Measurements from ENCODE around the gene CRBN. TPM values are rescaled to one million over a fixed set of nuclear protein-coding genes. Genes with fewer than 3 reads are reported as not detected.
A peak's percentile ranks its signal among the peaks of the same experiment; 100 is the strongest.

The CRBN gene
- total RNA-seq, 2 experiments from 2014 or later: 144 to 148 TPM

DNA sequence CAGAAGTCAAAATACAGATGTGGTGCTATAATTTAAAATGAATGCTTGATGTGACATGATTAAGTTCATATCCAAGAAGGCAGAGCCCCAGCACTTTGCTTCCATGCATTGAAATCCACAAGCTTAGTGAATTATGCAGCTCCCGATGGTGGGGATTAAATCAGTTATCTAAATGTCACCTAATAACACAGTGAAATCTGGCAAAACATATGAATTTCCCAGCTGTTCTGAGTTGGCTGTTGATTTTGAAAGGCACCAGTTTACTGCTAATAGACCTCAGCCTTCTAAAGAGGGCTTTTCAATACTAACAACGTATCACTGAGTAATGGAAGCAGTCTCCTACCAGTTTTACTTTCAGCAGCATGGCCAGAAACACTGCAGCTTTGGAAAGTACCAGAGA, 19.8 kb upstream of the CRBN start:
- Mint-ChIP-seq H3K4me1 (ENCODE audit: low read depth) (peaks cover 26% of the 10 kb centered on the region), H3K36me3 (ENCODE audit: low read depth) (no peaks in the 10 kb centered on the region), H3K27ac (no peak overlapping the region), H3K9me3 (no peaks in the 10 kb centered on the region), H3K27me3 (no peaks in the 10 kb centered on the region), H3K4me3 (no peak overlapping the region)
- TF ChIP-seq, protein P1, sequence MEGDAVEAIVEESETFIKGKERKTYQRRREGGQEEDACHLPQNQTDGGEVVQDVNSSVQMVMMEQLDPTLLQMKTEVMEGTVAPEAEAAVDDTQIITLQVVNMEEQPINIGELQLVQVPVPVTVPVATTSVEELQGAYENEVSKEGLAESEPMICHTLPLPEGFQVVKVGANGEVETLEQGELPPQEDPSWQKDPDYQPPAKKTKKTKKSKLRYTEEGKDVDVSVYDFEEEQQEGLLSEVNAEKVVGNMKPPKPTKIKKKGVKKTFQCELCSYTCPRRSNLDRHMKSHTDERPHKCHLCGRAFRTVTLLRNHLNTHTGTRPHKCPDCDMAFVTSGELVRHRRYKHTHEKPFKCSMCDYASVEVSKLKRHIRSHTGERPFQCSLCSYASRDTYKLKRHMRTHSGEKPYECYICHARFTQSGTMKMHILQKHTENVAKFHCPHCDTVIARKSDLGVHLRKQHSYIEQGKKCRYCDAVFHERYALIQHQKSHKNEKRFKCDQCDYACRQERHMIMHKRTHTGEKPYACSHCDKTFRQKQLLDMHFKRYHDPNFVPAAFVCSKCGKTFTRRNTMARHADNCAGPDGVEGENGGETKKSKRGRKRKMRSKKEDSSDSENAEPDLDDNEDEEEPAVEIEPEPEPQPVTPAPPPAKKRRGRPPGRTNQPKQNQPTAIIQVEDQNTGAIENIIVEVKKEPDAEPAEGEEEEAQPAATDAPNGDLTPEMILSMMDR (IDR thresholded peaks at IDR 0.05): no peak
- intact Hi-C loops (cut with DNase I, micrococcal nuclease): no loop called here
- DNase-seq: no peak
- Histone ChIP-seq H3K27me3 (ENCODE audit: control insufficient read depth in 1 of 2, insufficient read depth in 2 of 2, low read length in 2 of 2) (no peaks in the 10 kb centered on the region), H3K4me3 (ENCODE audit: low read length) (no peak overlapping the region), H3K9me3 (ENCODE audit: control insufficient read depth in 1 of 2, insufficient read depth in 1 of 2, low read length in 2 of 2) (no peaks in the 10 kb centered on the region), H3K27ac (ENCODE audit: low read depth in 1 of 2, low read length in 2 of 2) (no peak overlapping the region), H3K36me3 (ENCODE audit: insufficient read depth, low read length) (no peaks in the 10 kb centered on the region), H3K4me1 (ENCODE audit: insufficient read depth, low read length) (peaks cover 12% of the 10 kb centered on the region)
- POLR2A ChIA-PET: interaction anchor here (1.9 kb wide), 1 partner anchor 11 kb away, joined by 9 read pairs; no protein-coding TSS in a partner anchor
- CTCF ChIA-PET: interaction anchor here (0.7 kb wide), 1 partner anchor 179 kb away, joined by 3 read pairs; no protein-coding TSS in a partner anchor
- no peak for ATAC-seq (ENCODE audit: poor library complexity)

DNA sequence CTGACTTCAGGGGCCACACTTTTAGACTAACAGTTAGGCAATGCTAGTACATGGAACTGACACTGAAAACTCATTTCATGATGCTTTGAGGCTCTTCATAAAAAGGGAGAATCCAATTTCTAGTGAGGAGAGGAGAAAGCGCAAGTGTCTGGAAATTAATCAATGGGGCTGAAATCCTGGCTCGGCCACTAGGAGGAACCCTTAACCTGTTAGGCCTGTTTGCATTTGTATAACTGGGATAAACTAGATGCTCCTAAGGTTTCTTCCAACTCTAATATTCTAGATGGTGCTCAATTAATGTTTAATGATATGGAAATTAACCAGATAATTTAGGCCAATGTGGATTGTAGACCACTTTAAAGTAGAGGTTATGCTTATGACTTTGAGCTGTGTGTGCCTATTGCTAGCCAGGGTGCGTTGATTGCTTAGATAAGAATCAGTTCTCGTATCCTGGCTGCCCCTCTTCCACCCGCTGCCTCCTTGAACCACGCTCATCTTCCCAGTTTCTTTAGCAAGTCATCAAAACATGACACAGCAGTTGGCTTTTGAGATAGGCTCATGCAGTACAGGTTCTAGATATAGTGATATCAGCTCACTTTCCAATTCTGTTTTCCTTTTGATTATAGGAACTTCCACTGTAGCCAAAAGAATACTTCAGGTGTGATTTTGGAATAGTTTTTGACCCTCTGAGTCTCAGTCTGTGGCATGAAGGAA, 16.8 kb upstream of the CRBN start:
- POLR2A ChIA-PET: no interaction called here
- ATAC-seq (ENCODE audit: poor library complexity) (no peak), DNase-seq (no peak)
- CTCF ChIA-PET: no interaction called here
- no peaks in the 10 kb centered on the region for H3K27me3 Mint-ChIP-seq
- no peaks in the 10 kb centered on the region for H3K9me3 Mint-ChIP-seq
- Histone ChIP-seq H3K9me3 (ENCODE audit: control insufficient read depth in 1 of 2, insufficient read depth in 1 of 2, low read length in 2 of 2) (no peaks in the 10 kb centered on the region), H3K4me3 (ENCODE audit: low read length) (no peak overlapping the region), H3K27ac (ENCODE audit: low read depth in 1 of 2, low read length in 2 of 2) (no peak overlapping the region), H3K36me3 (ENCODE audit: insufficient read depth, low read length) (no peaks in the 10 kb centered on the region), H3K27me3 (ENCODE audit: control insufficient read depth in 1 of 2, insufficient read depth in 2 of 2, low read length in 2 of 2) (no peaks in the 10 kb centered on the region), H3K4me1 (ENCODE audit: insufficient read depth, low read length) (peaks cover 17% of the 10 kb centered on the region)
- intact Hi-C loops (cut with DNase I, micrococcal nuclease): no loop called here
- no peak overlapping the region for H3K27ac Mint-ChIP-seq
- H3K36me3 Mint-ChIP-seq (ENCODE audit: low read depth): no peaks in the 10 kb centered on the region
- H3K4me1 Mint-ChIP-seq (ENCODE audit: low read depth): peaks cover 41% of the 10 kb centered on the region
- TF ChIP-seq, protein P1 (IDR thresholded peaks at IDR 0.05): peak; percentile 58
- no peak overlapping the region for H3K4me3 Mint-ChIP-seq

GRCh38 chr3:3194861-3195260, 15.4 kb upstream of the CRBN start:
- H3K4me3 ChIP-seq (ENCODE audit: low read length): no peak overlapping the region
- no peaks in the 10 kb centered on the region for H3K36me3 ChIP-seq (ENCODE audit: insufficient read depth, low read length)
- intact Hi-C loops (cut with DNase I, micrococcal nuclease): no loop called here
- no peaks in the 10 kb centered on the region for H3K9me3 Mint-ChIP-seq
- H3K4me1 ChIP-seq (ENCODE audit: insufficient read depth, low read length): peaks cover 27% of the 10 kb centered on the region
- H3K4me3 Mint-ChIP-seq: no peak overlapping the region
- POLR2A ChIA-PET: no interaction called here
- DNase-seq: no peak
- no peak overlapping the region for H3K27ac Mint-ChIP-seq
- H3K27ac ChIP-seq (ENCODE audit: low read depth in 1 of 2, low read length in 2 of 2): no peak overlapping the region
- no peaks in the 10 kb centered on the region for H3K9me3 ChIP-seq (ENCODE audit: control insufficient read depth in 1 of 2, insufficient read depth in 1 of 2, low read length in 2 of 2)
- H3K4me1 Mint-ChIP-seq (ENCODE audit: low read depth): peaks cover 45% of the 10 kb centered on the region
- no peaks in the 10 kb centered on the region for H3K36me3 Mint-ChIP-seq (ENCODE audit: low read depth)
- no peak for ATAC-seq (ENCODE audit: poor library complexity)
- TF ChIP-seq, protein P1 (IDR thresholded peaks at IDR 0.05): no peak
- no peaks in the 10 kb centered on the region for H3K27me3 Mint-ChIP-seq
- H3K27me3 ChIP-seq (ENCODE audit: control insufficient read depth in 1 of 2, insufficient read depth in 2 of 2, low read length in 2 of 2): no peaks in the 10 kb centered on the region
- CTCF ChIA-PET: no interaction called here
